ENCODE measurements around the gene DCAF11. TPM values are rescaled to one million over a fixed set of nuclear protein-coding genes. Genes with fewer than 3 reads are reported as not detected.

DCAF11 gene
- total and polyA plus RNA-seq, 2 of the 13 experiments (the other 11 are each of a cell fraction or from before 2014, with no cell fraction given): 150 to 257 TPM

- in situ Hi-C loops (cut with HindIII; ENCODE audit: extremely low pct_ligation_motif_present, low pct_unique_long_range_greater_than_20kb): no loop called here
- CTCF ChIA-PET (ENCODE audit: low intra/inter-chr PET ratio, low total read pairs): no interaction called here
- H3K4me2 ChIP-seq (ENCODE audit: low read depth, low read length): no peak overlapping the region
- no peak overlapping the region for H3K9ac ChIP-seq (ENCODE audit: insufficient read depth, low read depth, low read length)
- intact Hi-C loops (cut with micrococcal nuclease; ENCODE audit: unreplicated experiment): no loop called here
- H3K27ac ChIP-seq (ENCODE audit: extremely low read length, insufficient read depth, low read length): no peak overlapping the region
- no peaks in the 10 kb centered on the region for H3K9me3 ChIP-seq (ENCODE audit: low read length)
- H3K4me3 ChIP-seq (replicated peaks in 1 of 3; ENCODE audit: insufficient read depth in 1 of 3, low read depth in 2 of 3, low read length in 3 of 3): no peak overlapping the region
- H3K36me3 ChIP-seq (replicated peaks in 1 of 2; ENCODE audit: control insufficient read depth in 1 of 2, insufficient read depth in 2 of 2, low read length in 2 of 2): peaks cover 46 to 57% of the 10 kb centered on the region in 2 experiments
- ATAC-seq: no peak
- DNase-seq (ENCODE audit: low spot score): no peak
- peaks cover 5% of the 10 kb centered on the region for H3K79me2 ChIP-seq (ENCODE audit: insufficient read depth, low read length)
- 96% methylated on average over 12 of the region's 12 CpGs for WGBS (ENCODE audit: low lambda C conversion rate)
- peaks cover 26% of the 10 kb centered on the region for H3K4me1 ChIP-seq (ENCODE audit: insufficient read depth, low read length)
- no peak for FAIRE-seq
- no peaks in the 10 kb centered on the region; a peak in 1 of 5 replicates for H3K27me3 ChIP-seq (ENCODE audit: control insufficient read depth in 1 of 2, insufficient read depth in 2 of 2, low read length in 2 of 2)
- no peak overlapping the region for H2AFZ ChIP-seq (ENCODE audit: low read length)
- POLR2A ChIA-PET: interaction anchor here (0.6 to 11.8 kb wide), 4 partner anchors 8 to 86 kb away, joined by 5 to 233 read pairs (median 108); partner anchors contain the start of genes DCAF11, EMC9, NRL and PSME1
- no TSS peak for BruUV-seq (replicated peaks)
- no peaks in the 10 kb centered on the region for H4K20me1 ChIP-seq (ENCODE audit: insufficient read depth, low read length)
- no peak for TF ChIP-seq ZNF292 (CRISPR knock-in tag; IDR thresholded peaks at IDR 0.05; ENCODE audit: borderline replicate concordance, low read depth)
- TF ChIP-seq MZF1 (CRISPR knock-in tag; IDR thresholded peaks at IDR 0.05; ENCODE audit: borderline replicate concordance): 0 out of 2 replicates have a peak, but pooled peaks have one; percentile 9
- 0 out of 2 replicates have a peak, but pooled peaks have one; percentile 46 for TF ChIP-seq RBFOX2 (IDR thresholded peaks at IDR 0.05; ENCODE audit: low read depth, low read length)
- TF ChIP-seq POGZ (CRISPR knock-in tag; IDR thresholded peaks at IDR 0.05): no peak
- no peak for TF ChIP-seq ZNF577 (CRISPR knock-in tag; IDR thresholded peaks at IDR 0.05; ENCODE audit: borderline replicate concordance, low read depth)
- TF ChIP-seq BRD4 (CRISPR knock-in tag; IDR thresholded peaks at IDR 0.05): no peak
- TF ChIP-seq ZNF670 (CRISPR knock-in tag; IDR thresholded peaks at IDR 0.05; ENCODE audit: borderline replicate concordance): no peak
- no peak for TF ChIP-seq ARNT2 (CRISPR knock-in tag; IDR thresholded peaks at IDR 0.05; ENCODE audit: low read depth)
- TF ChIP-seq STAG1 (CRISPR knock-in tag; IDR thresholded peaks at IDR 0.05): no peak
- no peak for TF ChIP-seq MLXIP (CRISPR knock-in tag; IDR thresholded peaks at IDR 0.05; ENCODE audit: borderline replicate concordance)
- TF ChIP-seq SOX5 (CRISPR knock-in tag; IDR thresholded peaks at IDR 0.05; ENCODE audit: borderline replicate concordance): no peak
- TF ChIP-seq DNMT3B (CRISPR knock-in tag; conservative IDR thresholded peaks at IDR 0.05): no peak
- no peak for TF ChIP-seq FIP1L1 (IDR thresholded peaks at IDR 0.05; ENCODE audit: borderline replicate concordance, insufficient read depth, low read depth, low read length)
- no peak for TF ChIP-seq GLI4 (CRISPR knock-in tag; IDR thresholded peaks at IDR 0.05; ENCODE audit: borderline replicate concordance)
- TF ChIP-seq AFF4 (CRISPR knock-in tag; IDR thresholded peaks at IDR 0.05): no peak
- TF ChIP-seq POLR2A (IDR thresholded peaks at IDR 0.05; ENCODE audit: insufficient read depth in 1 of 2, low read depth in 2 of 2, low read length in 2 of 2): 0 out of 4 replicates have a peak, but pooled peaks of 1 of the 2 experiments have one; percentile 41
- no peak for TF ChIP-seq ZBTB21 (CRISPR knock-in tag; IDR thresholded peaks at IDR 0.05)
- TF ChIP-seq CENPT (CRISPR knock-in tag; IDR thresholded peaks at IDR 0.05; ENCODE audit: low read depth): no peak
- no peak for TF ChIP-seq CBX1 (IDR thresholded peaks at IDR 0.05; ENCODE audit: low read depth)
- TF ChIP-seq ZNF484 (CRISPR knock-in tag; IDR thresholded peaks at IDR 0.05; ENCODE audit: borderline replicate concordance, low read depth): no peak
- TF ChIP-seq ZNF264 (CRISPR knock-in tag; IDR thresholded peaks at IDR 0.05): no peak
Observed at GRCh38 chr14:24157331-24157730, 42.8 kb downstream of the DCAF11 start.
